ENCODE data around the gene STX3. TPM values are rescaled to one million over a fixed set of nuclear protein-coding genes. Genes with fewer than 3 reads are reported as not detected.
"Not testable (repeated sequence)": the region's sequence is repeated elsewhere in the genome, so short reads cannot be mapped to it uniquely, and the experiment has no call there.

Gene STX3
- total RNA-seq, 1 donor from 2014 or later, result 14.5 TPM

DNA sequence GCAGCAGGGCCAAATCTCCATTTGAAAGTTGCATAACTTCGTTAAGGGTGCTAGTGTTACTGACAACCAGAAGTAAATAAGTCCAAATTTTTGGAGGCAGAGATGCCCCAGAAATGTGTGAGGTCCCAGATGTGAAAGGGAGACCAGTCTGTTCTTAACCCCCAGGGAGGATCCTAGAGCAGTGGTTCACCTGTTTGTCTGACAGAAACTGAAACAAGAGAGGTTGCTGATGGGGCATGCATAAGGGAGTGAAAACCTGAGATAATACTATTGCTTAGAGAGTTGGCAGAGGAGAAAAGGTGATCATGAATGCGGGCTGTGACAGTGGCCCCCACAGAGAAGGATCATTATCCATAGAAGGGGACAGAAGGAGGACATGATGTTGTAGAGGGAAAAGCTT is 86.3 kb downstream of the STX3 start:
- intact Hi-C loops (cut with micrococcal nuclease), result no loop called here
- H3K4me1 Mint-ChIP-seq, result no peaks in the 10 kb centered on the region
- ChIA-PET POLR2A (no interaction called here), CTCF (no interaction called here)
- ATAC-seq (ENCODE audit: low read depth) (no peak), DNase-seq (no peak)
- H3K4me3 Mint-ChIP-seq, result no peak overlapping the region
- H3K27me3 Mint-ChIP-seq, result peaks cover 10% of the 10 kb centered on the region
- H3K9me3 Mint-ChIP-seq, result no peaks in the 10 kb centered on the region
- no peaks in the 10 kb centered on the region for H3K36me3 Mint-ChIP-seq (ENCODE audit: low read depth)
- H3K27ac Mint-ChIP-seq, result no peak overlapping the region
- no peak for TF ChIP-seq CTCF (IDR thresholded peaks at IDR 0.05)

- no peaks in the 10 kb centered on the region for H3K9me3 Mint-ChIP-seq
- ATAC-seq (ENCODE audit: low read depth), result no peak
- no peak for TF ChIP-seq CTCF (IDR thresholded peaks at IDR 0.05)
- POLR2A ChIA-PET, result no interaction called here
- no peak for DNase-seq
- no peak overlapping the region for H3K4me3 Mint-ChIP-seq
- H3K36me3 Mint-ChIP-seq (ENCODE audit: low read depth), result no peaks in the 10 kb centered on the region
- CTCF ChIA-PET, result no interaction called here
- intact Hi-C loops (cut with micrococcal nuclease), result no loop called here
- H3K27ac Mint-ChIP-seq, result no peak overlapping the region
- no peaks in the 10 kb centered on the region for H3K4me1 Mint-ChIP-seq
- peaks cover 3% of the 10 kb centered on the region for H3K27me3 Mint-ChIP-seq
Measured at GRCh38 chr11:59842316-59842715, 87.1 kb downstream of the STX3 start.

GRCh38 chr11:59845399-59845798 is 90.2 kb downstream of the STX3 start, which contains the start of gene CBLIF:
TSS of gene CBLIF (minus strand) at chr11:59845499. CDS start at chr11:59845453, 46 bp downstream.
- CTCF ChIA-PET, result no interaction called here
- Mint-ChIP-seq H3K9me3 (no peaks in the 10 kb centered on the region), H3K27me3 (peaks cover 5% of the 10 kb centered on the region), H3K36me3 (ENCODE audit: low read depth) (no peaks in the 10 kb centered on the region), H3K27ac (no peak within 1 kb of the TSS), H3K4me1 (no peaks in the 10 kb centered on the region), H3K4me3 (no peak within 1 kb of the TSS)
- intact Hi-C loops (cut with micrococcal nuclease), result no loop called here
- DNase-seq, result no peak
- POLR2A ChIA-PET, result no interaction called here
- ATAC-seq (ENCODE audit: low read depth), result no peak
- TF ChIP-seq CTCF (IDR thresholded peaks at IDR 0.05), result no peak

GRCh38 chr11:59846556-59846955 is 91.4 kb downstream of the STX3 start:
- Mint-ChIP-seq H3K36me3 (ENCODE audit: low read depth) (no peaks in the 10 kb centered on the region), H3K27me3 (peaks cover 5% of the 10 kb centered on the region), H3K9me3 (no peaks in the 10 kb centered on the region), H3K4me3 (no peak overlapping the region), H3K4me1 (no peaks in the 10 kb centered on the region), H3K27ac (no peak overlapping the region)
- intact Hi-C loops (cut with micrococcal nuclease), result no loop called here
- ATAC-seq (ENCODE audit: low read depth) (no peak), DNase-seq (no peak)
- ChIA-PET CTCF (no interaction called here), POLR2A (no interaction called here)
- no peak for TF ChIP-seq CTCF (IDR thresholded peaks at IDR 0.05)

DNA sequence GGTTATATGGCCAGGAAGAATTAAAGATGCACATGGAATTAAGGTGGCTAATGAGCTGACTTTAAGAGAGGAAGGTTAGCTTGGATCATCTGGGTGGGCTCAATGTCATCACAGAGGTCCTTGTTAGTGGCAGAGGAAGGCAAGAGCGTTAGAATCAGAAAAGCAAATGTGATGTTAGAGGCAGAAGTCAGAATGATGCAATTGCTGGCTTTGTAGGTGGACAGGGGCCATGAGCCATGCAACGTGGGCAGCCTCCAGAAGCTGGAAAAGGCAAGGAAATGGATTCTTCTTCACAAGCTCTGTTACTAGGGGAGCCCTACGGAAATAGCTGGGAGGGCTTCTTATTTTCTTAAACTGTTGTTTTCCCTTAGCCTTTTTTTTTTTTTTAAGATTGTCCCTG is 92.5 kb downstream of the STX3 start:
- ATAC-seq (ENCODE audit: low read depth), result no peak
- H3K4me1 Mint-ChIP-seq, result no peaks in the 10 kb centered on the region

DNA sequence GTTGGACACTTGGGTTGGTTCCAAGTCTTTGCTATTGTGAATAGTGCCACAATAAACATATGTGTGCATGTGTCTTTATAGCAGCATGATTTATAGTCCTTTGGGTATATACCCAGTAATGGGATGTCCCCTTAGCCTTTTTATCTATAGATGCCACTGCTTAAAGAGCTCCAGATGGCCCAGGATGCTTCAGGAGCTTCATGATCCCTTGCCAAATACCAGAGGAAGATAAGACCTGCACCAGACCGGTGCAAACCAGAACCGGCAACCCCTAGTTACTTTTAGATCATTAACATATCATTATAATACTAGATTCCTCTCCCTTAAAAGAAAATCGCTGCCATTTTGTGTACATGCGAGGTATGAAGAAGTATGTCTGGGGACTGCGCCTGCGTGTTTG is 93.3 kb downstream of the STX3 start:
- POLR2A ChIA-PET; H3K27ac Mint-ChIP-seq; ATAC-seq (ENCODE audit: low read depth); H3K4me3 Mint-ChIP-seq; H3K9me3 Mint-ChIP-seq; H3K4me1 Mint-ChIP-seq; intact Hi-C loops (cut with micrococcal nuclease); H3K27me3 Mint-ChIP-seq; H3K36me3 Mint-ChIP-seq (ENCODE audit: low read depth); CTCF ChIA-PET; DNase-seq: not testable (repeated sequence)

More for the DNA sequence above, 92.5 kb downstream of the STX3 start:
- ChIA-PET POLR2A (no interaction called here), CTCF (no interaction called here)
- peaks cover 5% of the 10 kb centered on the region for H3K27me3 Mint-ChIP-seq
- H3K36me3 Mint-ChIP-seq (ENCODE audit: low read depth), result no peaks in the 10 kb centered on the region
- no peak for DNase-seq
- no peak for TF ChIP-seq CTCF (IDR thresholded peaks at IDR 0.05)
- H3K9me3 Mint-ChIP-seq, result no peaks in the 10 kb centered on the region
- no peak overlapping the region for H3K27ac Mint-ChIP-seq
- intact Hi-C loops (cut with micrococcal nuclease), result no loop called here
- no peak overlapping the region for H3K4me3 Mint-ChIP-seq
